GM12878 (cell line): ENCODE data around the gene TBXAS1.

Experiments used
- ATF7 ChIP-seq: fragments of 450-650 bp; IDR thresholded peaks from 2 replicates; pipeline ENCODE4 v1.6.1; 2016; ENCODE audit warnings: low read depth, mild to moderate bottlenecking
- YY1 ChIP-seq: IDR thresholded peaks from 2 replicates; pipeline ENCODE4 v1.6.1; 2011; ENCODE audit warnings: low read depth, mild to moderate bottlenecking, low read length
- TF ChIP-seq, protein P1 (sequence below), 3 experiments: IDR thresholded peaks in 2 of 3; conservative IDR thresholded peaks in 1 of 3; 2 replicates each; pipeline ENCODE4 v1.5.1; 2011; ENCODE audit warnings: low read depth in 3 of 3, low read length in 3 of 3, mild to moderate bottlenecking in 3 of 3, control low read depth in 2 of 3, moderate library complexity in 2 of 3, inconsistent platforms in 1 of 3, mixed read lengths in 1 of 3; ENCODE audit not compliant: control insufficient read depth in 2 of 3, insufficient read depth in 1 of 3; ENCODE audit errors: extremely low read depth in 1 of 3
- TF ChIP-seq, protein P2 (sequence below): IDR thresholded peaks from 2 replicates; pipeline ENCODE4 v1.6.1; 2012; ENCODE audit warnings: mild to moderate bottlenecking, low read depth, low read length

DNA sequence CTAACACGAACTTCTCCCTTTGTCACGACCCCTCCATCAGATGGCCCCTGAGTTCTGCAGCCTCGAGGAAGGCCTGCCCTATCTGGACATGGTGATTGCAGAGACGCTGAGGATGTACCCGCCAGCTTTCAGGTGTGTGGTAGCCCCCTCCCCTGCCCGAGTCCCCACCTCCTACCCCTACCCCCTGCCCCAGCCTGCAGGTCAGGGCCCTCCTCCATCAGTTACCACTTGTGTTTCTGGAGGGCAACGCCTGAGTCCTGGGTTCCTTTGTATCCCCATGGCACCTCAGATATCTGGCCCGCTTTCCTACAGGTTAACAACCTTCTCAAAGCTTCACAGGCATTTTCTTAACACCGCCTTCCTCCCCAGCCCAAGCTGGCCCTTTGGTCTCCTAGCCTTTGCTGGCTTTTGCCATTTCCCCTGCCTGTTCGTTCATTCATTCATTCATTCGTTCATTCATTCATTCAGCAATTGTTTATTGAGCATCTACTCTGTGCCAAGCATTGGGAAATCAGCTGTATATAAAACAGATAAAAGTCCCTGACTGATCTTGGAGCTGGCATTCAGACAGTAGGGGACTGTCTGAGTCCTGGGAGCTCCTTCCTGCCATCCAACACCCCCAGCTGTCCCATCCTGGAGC lies 178.1 kb downstream of the TBXAS1 start:
- TF ChIP-seq, protein P1, sequence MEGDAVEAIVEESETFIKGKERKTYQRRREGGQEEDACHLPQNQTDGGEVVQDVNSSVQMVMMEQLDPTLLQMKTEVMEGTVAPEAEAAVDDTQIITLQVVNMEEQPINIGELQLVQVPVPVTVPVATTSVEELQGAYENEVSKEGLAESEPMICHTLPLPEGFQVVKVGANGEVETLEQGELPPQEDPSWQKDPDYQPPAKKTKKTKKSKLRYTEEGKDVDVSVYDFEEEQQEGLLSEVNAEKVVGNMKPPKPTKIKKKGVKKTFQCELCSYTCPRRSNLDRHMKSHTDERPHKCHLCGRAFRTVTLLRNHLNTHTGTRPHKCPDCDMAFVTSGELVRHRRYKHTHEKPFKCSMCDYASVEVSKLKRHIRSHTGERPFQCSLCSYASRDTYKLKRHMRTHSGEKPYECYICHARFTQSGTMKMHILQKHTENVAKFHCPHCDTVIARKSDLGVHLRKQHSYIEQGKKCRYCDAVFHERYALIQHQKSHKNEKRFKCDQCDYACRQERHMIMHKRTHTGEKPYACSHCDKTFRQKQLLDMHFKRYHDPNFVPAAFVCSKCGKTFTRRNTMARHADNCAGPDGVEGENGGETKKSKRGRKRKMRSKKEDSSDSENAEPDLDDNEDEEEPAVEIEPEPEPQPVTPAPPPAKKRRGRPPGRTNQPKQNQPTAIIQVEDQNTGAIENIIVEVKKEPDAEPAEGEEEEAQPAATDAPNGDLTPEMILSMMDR (IDR thresholded peaks at IDR 0.05 in 2 of 3, conservative IDR thresholded peaks at IDR 0.05 in 1 of 3; ENCODE audit: control insufficient read depth in 2 of 3, extremely low read depth in 1 of 3, insufficient read depth in 1 of 3, low read depth in 3 of 3, low read length in 3 of 3) = no peak
- no peak for TF ChIP-seq YY1
- TF ChIP-seq, protein P2, sequence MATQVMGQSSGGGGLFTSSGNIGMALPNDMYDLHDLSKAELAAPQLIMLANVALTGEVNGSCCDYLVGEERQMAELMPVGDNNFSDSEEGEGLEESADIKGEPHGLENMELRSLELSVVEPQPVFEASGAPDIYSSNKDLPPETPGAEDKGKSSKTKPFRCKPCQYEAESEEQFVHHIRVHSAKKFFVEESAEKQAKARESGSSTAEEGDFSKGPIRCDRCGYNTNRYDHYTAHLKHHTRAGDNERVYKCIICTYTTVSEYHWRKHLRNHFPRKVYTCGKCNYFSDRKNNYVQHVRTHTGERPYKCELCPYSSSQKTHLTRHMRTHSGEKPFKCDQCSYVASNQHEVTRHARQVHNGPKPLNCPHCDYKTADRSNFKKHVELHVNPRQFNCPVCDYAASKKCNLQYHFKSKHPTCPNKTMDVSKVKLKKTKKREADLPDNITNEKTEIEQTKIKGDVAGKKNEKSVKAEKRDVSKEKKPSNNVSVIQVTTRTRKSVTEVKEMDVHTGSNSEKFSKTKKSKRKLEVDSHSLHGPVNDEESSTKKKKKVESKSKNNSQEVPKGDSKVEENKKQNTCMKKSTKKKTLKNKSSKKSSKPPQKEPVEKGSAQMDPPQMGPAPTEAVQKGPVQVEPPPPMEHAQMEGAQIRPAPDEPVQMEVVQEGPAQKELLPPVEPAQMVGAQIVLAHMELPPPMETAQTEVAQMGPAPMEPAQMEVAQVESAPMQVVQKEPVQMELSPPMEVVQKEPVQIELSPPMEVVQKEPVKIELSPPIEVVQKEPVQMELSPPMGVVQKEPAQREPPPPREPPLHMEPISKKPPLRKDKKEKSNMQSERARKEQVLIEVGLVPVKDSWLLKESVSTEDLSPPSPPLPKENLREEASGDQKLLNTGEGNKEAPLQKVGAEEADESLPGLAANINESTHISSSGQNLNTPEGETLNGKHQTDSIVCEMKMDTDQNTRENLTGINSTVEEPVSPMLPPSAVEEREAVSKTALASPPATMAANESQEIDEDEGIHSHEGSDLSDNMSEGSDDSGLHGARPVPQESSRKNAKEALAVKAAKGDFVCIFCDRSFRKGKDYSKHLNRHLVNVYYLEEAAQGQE = no peak
- no peak for TF ChIP-seq ATF7
